ENCODE data around the gene PCGF6. TPM values are rescaled to one million over a fixed set of nuclear protein-coding genes. Genes with fewer than 3 reads are reported as not detected.
"Not testable (repeated sequence)": the region's sequence is repeated elsewhere in the genome, so short reads cannot be mapped to it uniquely, and the experiment has no call there.

Gene PCGF6
- total RNA-seq, 1 experiment from 2014 or later = 17.5 TPM

DNA sequence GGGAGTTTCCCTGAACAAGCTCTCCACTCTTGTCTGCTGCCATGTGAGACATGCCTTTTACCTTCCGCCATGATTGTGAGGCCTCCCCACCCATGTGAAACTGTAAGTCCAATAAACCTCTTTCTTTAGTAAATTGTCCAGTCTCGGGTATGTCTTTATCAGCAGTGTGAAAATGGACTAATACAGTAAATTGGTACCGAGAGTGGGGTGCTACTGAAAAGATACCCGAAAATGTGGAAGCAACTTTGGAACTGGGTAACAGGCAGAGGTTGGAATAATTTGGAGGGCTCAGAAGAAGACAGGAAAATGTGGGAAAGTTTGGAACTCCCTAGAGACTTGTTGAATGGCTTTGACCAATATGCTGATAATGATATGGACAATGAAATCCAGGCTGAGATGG is 92.0 kb downstream of the PCGF6 start:
- not testable (repeated sequence) for DNase-seq (ENCODE audit: low read depth)

GRCh38 chr10:103257812-103258211 is 93.1 kb downstream of the PCGF6 start:
- DNase-seq (ENCODE audit: low read depth) = no peak

DNA sequence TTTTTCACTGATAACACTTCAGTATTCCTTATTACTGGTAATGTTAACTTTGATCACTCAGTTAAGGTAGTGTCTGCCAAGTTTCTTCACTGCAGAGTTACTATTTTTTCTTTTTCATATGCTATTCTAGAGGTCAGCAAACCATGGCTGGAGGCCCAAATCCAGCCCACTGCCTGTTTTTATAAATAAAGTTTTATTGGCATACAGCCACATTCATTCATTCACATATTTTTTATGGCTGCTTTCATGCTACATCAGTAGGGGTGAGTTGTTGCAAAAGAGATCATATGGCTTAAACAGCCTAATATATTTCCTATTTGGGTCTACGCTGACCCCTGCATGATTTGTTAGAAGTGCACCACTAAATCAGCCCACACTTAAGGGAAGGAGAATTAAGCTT is 94.3 kb downstream of the PCGF6 start:
- DNase-seq (ENCODE audit: low read depth) = no peak

GRCh38 chr10:103254538-103255325 is 96.2 kb downstream of the PCGF6 start:
- DNase-seq (ENCODE audit: low read depth) = peak; percentile 72

DNA sequence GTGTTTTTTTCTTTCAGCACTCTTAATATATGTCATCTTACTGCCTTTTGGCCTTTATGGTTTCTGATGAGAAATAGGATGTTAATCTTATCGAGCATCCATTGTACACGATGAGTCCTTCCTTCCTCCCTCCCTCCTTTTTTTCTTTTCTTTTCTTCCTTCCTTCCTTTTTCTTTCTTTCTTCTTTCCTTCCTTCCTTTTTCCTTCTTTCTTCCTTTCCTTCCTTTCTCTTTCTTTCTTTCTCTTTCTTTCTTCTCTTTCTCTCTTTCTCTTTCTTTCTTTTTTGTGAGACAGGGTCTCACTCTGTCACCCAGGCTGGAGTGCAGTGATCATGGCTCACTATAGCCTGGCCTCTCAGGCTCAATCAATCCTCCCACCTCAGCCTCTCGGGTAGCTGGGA is 96.8 kb downstream of the PCGF6 start:
- DNase-seq (ENCODE audit: low read depth) = no peak

Small RNA genes within 50 kb of the gene (small RNA-seq; reads per million reads assigned to genes)
- not detected for gene RNU11-3P

Other genes with a start within 250 kb of the PCGF6 start
- gene NT5C2, start 157.9 kb downstream of the PCGF6 start, total RNA-seq (2014; rRNA removed; shearing (Covaris generic)) = 29.2 and 40.0 TPM in 2 replicates
- gene RPEL1, start 105.3 kb downstream of the PCGF6 start, total RNA-seq (2014; rRNA removed; shearing (Covaris generic)) = not detected in 2 replicates
- not detected in 2 replicates for gene INA, start 74.0 kb downstream of the PCGF6 start, total RNA-seq (2014; rRNA removed; shearing (Covaris generic))
- 13.5 and 15.7 TPM in 2 replicates for gene TAF5, start 16.8 kb upstream of the PCGF6 start, total RNA-seq (2014; rRNA removed; shearing (Covaris generic))
- 285 and 369 TPM in 2 replicates for gene ATP5MK, start 45.3 kb upstream of the PCGF6 start, total RNA-seq (2014; rRNA removed; shearing (Covaris generic))
- 86.0 and 89.4 TPM in 2 replicates for gene PDCD11, start 45.5 kb upstream of the PCGF6 start, total RNA-seq (2014; rRNA removed; shearing (Covaris generic))
- gene CALHM2, start 101.2 kb upstream of the PCGF6 start, total RNA-seq (2014; rRNA removed; shearing (Covaris generic)) = not detected in 2 replicates
- gene CALHM1, start 107.8 kb upstream of the PCGF6 start, total RNA-seq (2014; rRNA removed; shearing (Covaris generic)) = not detected in 2 replicates
- gene CALHM3, start 128.1 kb upstream of the PCGF6 start, total RNA-seq (2014; rRNA removed; shearing (Covaris generic)) = not detected in 2 replicates
- not detected in 2 replicates for gene NEURL1, start 142.6 kb upstream of the PCGF6 start, total RNA-seq (2014; rRNA removed; shearing (Covaris generic))